Activated CD8-positive, alpha-beta T cell treated with anti-CD3 and anti-CD28 coated beads, Interleukin-2, amount 10 ng/mL, durations not matched to agents 7 days and 5 days (primary cell): ENCODE measurements around the gene CCDC158. TPM values are rescaled to one million over a fixed set of nuclear protein-coding genes. Genes with fewer than 3 reads are reported as not detected.
"Not testable (repeated sequence)": the region's sequence is repeated elsewhere in the genome, so short reads cannot be mapped to it uniquely, and the experiment has no call there.

ENCODE experiments used
- ATAC-seq: fragments of 150-1000 bp; cut with Tn5 transposase; one replicate; pipeline ENCODE4 v1.10.0; 2021; ENCODE audit warnings: moderate library complexity
- CTCF ChIA-PET: fragments of 350-600 bp; sonication (Branson Sonifier 250); formaldehyde crosslinking; loops from one replicate; lab custom pipeline; 2021; ENCODE audit warnings: antibody characterized with exemption; lab: Charles Lee
- POLR2A ChIA-PET: fragments of 350-600 bp; sonication (Branson Sonifier 250); formaldehyde crosslinking; loops from one replicate; lab custom pipeline; 2021; ENCODE audit warnings: antibody characterized with exemption; lab: Charles Lee
- DNase-seq: peaks from one replicate; pipeline ENCODE4 v3.0.0-alpha.2; 2020
- H3K27ac Mint-ChIP-seq: one replicate; pipeline ENCODE4 v1.8.0; 2021; ENCODE audit warnings: mild to moderate bottlenecking, mixed read lengths
- H3K27me3 Mint-ChIP-seq: one replicate; pipeline ENCODE4 v1.8.0; 2021; ENCODE audit warnings: low read depth, mixed read lengths
- H3K36me3 Mint-ChIP-seq: one replicate; pipeline ENCODE4 v1.8.0; 2021; ENCODE audit warnings: low read depth, mixed read lengths
- H3K4me1 Mint-ChIP-seq: one replicate; pipeline ENCODE4 v1.8.0; 2021; ENCODE audit warnings: low read depth, mixed read lengths
- H3K4me3 Mint-ChIP-seq: one replicate; pipeline ENCODE4 v1.8.0; 2021; ENCODE audit warnings: mild to moderate bottlenecking, mixed read lengths
- H3K9me3 Mint-ChIP-seq: one replicate; pipeline ENCODE4 v1.8.0; 2022; ENCODE audit warnings: mixed read lengths; ENCODE audit not compliant: insufficient read depth
- total RNA-seq, 2 experiments: library from RNA; stranded (reverse); gene quantifications; one replicate each; pipeline ENCODE4 v1.2.3, GENCODE V29; 2021

The CCDC158 gene
- not detected for total RNA-seq

- Mint-ChIP-seq H3K4me1 (peaks cover 7% of the 10 kb centered on the region), H3K9me3 (no peaks in the 10 kb centered on the region), H3K4me3 (peak within 1 kb of the TSS; percentile 39), H3K36me3 (no peaks in the 10 kb centered on the region), H3K27me3 (peaks cover 25% of the 10 kb centered on the region), H3K27ac (no peak within 1 kb of the TSS)
- ChIA-PET POLR2A (no interaction called here), CTCF (interaction anchor here (1.1 to 1.3 kb wide), 2 partner anchors 9 kb away, joined by 3 to 4 read pairs; no protein-coding TSS in a partner anchor)
- ATAC-seq = peak; percentile 75
- no peak for DNase-seq
Measured at GRCh38 chr4:76420762-76421581, at the start of gene CCDC158. CCDC158 (minus strand) TSS chr4:76421141; CDS start chr4:76403207, 17,934 bp downstream.

- H3K9me3 Mint-ChIP-seq = no peaks in the 10 kb centered on the region
- no peak overlapping the region for H3K27ac Mint-ChIP-seq
- ChIA-PET CTCF (interaction anchor here (1.1 to 1.4 kb wide), 2 partner anchors 9 to 39 kb away, joined by 3 read pairs; no protein-coding TSS in a partner anchor), POLR2A (no interaction called here)
- ATAC-seq = no peak
- H3K4me3 Mint-ChIP-seq = no peak overlapping the region
- no peaks in the 10 kb centered on the region for H3K36me3 Mint-ChIP-seq
- peaks cover under 1% of the 10 kb centered on the region for H3K27me3 Mint-ChIP-seq
- DNase-seq = no peak
- H3K4me1 Mint-ChIP-seq = no peaks in the 10 kb centered on the region
Measured at GRCh38 chr4:76470532-76470931, 49.6 kb upstream of the CCDC158 start.

- CTCF ChIA-PET = interaction anchor here (1.1 to 1.4 kb wide), 2 partner anchors 8 to 39 kb away, joined by 3 read pairs; no protein-coding TSS in a partner anchor
- ATAC-seq (no peak), DNase-seq (no peak)
- Mint-ChIP-seq H3K36me3 (no peaks in the 10 kb centered on the region), H3K4me3 (no peak overlapping the region), H3K27ac (no peak overlapping the region), H3K9me3 (no peaks in the 10 kb centered on the region), H3K4me1 (no peaks in the 10 kb centered on the region), H3K27me3 (peaks cover 3% of the 10 kb centered on the region)
- POLR2A ChIA-PET = no interaction called here
Measured at GRCh38 chr4:76470064-76470463, 49.1 kb upstream of the CCDC158 start.

GRCh38 chr4:76463568-76463967 lies 42.6 kb upstream of the CCDC158 start:
- H3K4me1 Mint-ChIP-seq = no peaks in the 10 kb centered on the region

GRCh38 chr4:76459291-76459723 lies 38.4 kb upstream of the CCDC158 start:
- Mint-ChIP-seq H3K27me3 (no peaks in the 10 kb centered on the region), H3K9me3 (peaks cover 10% of the 10 kb centered on the region), H3K36me3 (no peaks in the 10 kb centered on the region), H3K27ac (no peak overlapping the region), H3K4me3 (no peak overlapping the region), H3K4me1 (no peaks in the 10 kb centered on the region)
- no peak for ATAC-seq
- ChIA-PET POLR2A (no interaction called here), CTCF (no interaction called here)
- no peak for DNase-seq

More at GRCh38 chr4:76463568-76463967, 42.6 kb upstream of the CCDC158 start:
- H3K27me3 Mint-ChIP-seq = peaks cover 3% of the 10 kb centered on the region
- no peak overlapping the region for H3K27ac Mint-ChIP-seq
- H3K4me3 Mint-ChIP-seq = no peak overlapping the region
- DNase-seq = no peak
- ChIA-PET POLR2A (no interaction called here), CTCF (no interaction called here)
- ATAC-seq = no peak
- no peaks in the 10 kb centered on the region for H3K36me3 Mint-ChIP-seq
- peaks cover 10% of the 10 kb centered on the region for H3K9me3 Mint-ChIP-seq

- ChIA-PET CTCF (no interaction called here), POLR2A (no interaction called here)
- Mint-ChIP-seq H3K36me3 (no peaks in the 10 kb centered on the region), H3K27me3 (no peaks in the 10 kb centered on the region), H3K9me3 (peaks cover 10% of the 10 kb centered on the region), H3K27ac (no peak overlapping the region), H3K4me1 (no peaks in the 10 kb centered on the region), H3K4me3 (no peak overlapping the region)
- ATAC-seq (no peak), DNase-seq (no peak)
Measured at GRCh38 chr4:76458825-76459224, 37.9 kb upstream of the CCDC158 start.

- DNase-seq (no peak), ATAC-seq (no peak)
- H3K27ac Mint-ChIP-seq = no peak overlapping the region
- peaks cover 7% of the 10 kb centered on the region for H3K9me3 Mint-ChIP-seq
- H3K27me3 Mint-ChIP-seq = peaks cover 3% of the 10 kb centered on the region
- no peaks in the 10 kb centered on the region for H3K36me3 Mint-ChIP-seq
- H3K4me1 Mint-ChIP-seq = no peaks in the 10 kb centered on the region
- POLR2A ChIA-PET = no interaction called here
- no peak overlapping the region for H3K4me3 Mint-ChIP-seq
- CTCF ChIA-PET = no interaction called here
Measured at GRCh38 chr4:76458297-76458696, 37.4 kb upstream of the CCDC158 start.

GRCh38 chr4:76457885-76458284 lies 36.9 kb upstream of the CCDC158 start:
- Mint-ChIP-seq H3K9me3 (peaks cover 3% of the 10 kb centered on the region), H3K27me3 (peaks cover 3% of the 10 kb centered on the region), H3K4me3 (no peak overlapping the region), H3K27ac (no peak overlapping the region), H3K36me3 (no peaks in the 10 kb centered on the region), H3K4me1 (no peaks in the 10 kb centered on the region)
- ChIA-PET POLR2A (no interaction called here), CTCF (no interaction called here)
- no peak for DNase-seq
- ATAC-seq = no peak

GRCh38 chr4:76454073-76454472 lies 33.1 kb upstream of the CCDC158 start:
- H3K27ac Mint-ChIP-seq, H3K36me3 Mint-ChIP-seq, H3K4me3 Mint-ChIP-seq, POLR2A ChIA-PET, DNase-seq, H3K9me3 Mint-ChIP-seq, ATAC-seq, H3K4me1 Mint-ChIP-seq, CTCF ChIA-PET: not testable (repeated sequence)
- peaks cover 15% of the 10 kb centered on the region for H3K27me3 Mint-ChIP-seq

- H3K36me3 Mint-ChIP-seq = no peaks in the 10 kb centered on the region
- CTCF ChIA-PET = no interaction called here
- POLR2A ChIA-PET = no interaction called here
Measured at GRCh38 chr4:76453232-76453631, 32.3 kb upstream of the CCDC158 start.

GRCh38 chr4:76449833-76450232 lies 28.9 kb upstream of the CCDC158 start:
- Mint-ChIP-seq H3K4me3 (no peak overlapping the region), H3K27ac (no peak overlapping the region), H3K4me1 (no peaks in the 10 kb centered on the region), H3K36me3 (no peaks in the 10 kb centered on the region), H3K27me3 (peaks cover 19% of the 10 kb centered on the region), H3K9me3 (no peaks in the 10 kb centered on the region)
- DNase-seq = no peak
- CTCF ChIA-PET = no interaction called here
- POLR2A ChIA-PET = no interaction called here
- no peak for ATAC-seq

More at GRCh38 chr4:76453232-76453631, 32.3 kb upstream of the CCDC158 start:
- Mint-ChIP-seq H3K9me3 (no peaks in the 10 kb centered on the region), H3K4me3 (no peak overlapping the region), H3K4me1 (no peaks in the 10 kb centered on the region), H3K27me3 (peaks cover 17% of the 10 kb centered on the region), H3K27ac (no peak overlapping the region)
- ATAC-seq (no peak), DNase-seq (no peak)

GRCh38 chr4:76449362-76449767 lies 28.4 kb upstream of the CCDC158 start:
- ATAC-seq (no peak), DNase-seq (no peak)
- no peaks in the 10 kb centered on the region for H3K4me1 Mint-ChIP-seq
- peaks cover 19% of the 10 kb centered on the region for H3K27me3 Mint-ChIP-seq
- H3K9me3 Mint-ChIP-seq = no peaks in the 10 kb centered on the region
- H3K36me3 Mint-ChIP-seq = no peaks in the 10 kb centered on the region
- no peak overlapping the region for H3K4me3 Mint-ChIP-seq
- ChIA-PET CTCF (no interaction called here), POLR2A (no interaction called here)
- no peak overlapping the region for H3K27ac Mint-ChIP-seq
